Stimulated activated CD4-positive, alpha-beta T cell treated with anti-CD3 and anti-CD28 coated beads, Interleukin-4, amount 100 ng/mL, for 1 hour (primary cell): Measurements from ENCODE around the gene NR3C2.

Experiments used
- DNase-seq: peaks from one replicate; pipeline ENCODE4 v3.0.0-alpha.2; 2020

Gene NR3C2

DNA sequence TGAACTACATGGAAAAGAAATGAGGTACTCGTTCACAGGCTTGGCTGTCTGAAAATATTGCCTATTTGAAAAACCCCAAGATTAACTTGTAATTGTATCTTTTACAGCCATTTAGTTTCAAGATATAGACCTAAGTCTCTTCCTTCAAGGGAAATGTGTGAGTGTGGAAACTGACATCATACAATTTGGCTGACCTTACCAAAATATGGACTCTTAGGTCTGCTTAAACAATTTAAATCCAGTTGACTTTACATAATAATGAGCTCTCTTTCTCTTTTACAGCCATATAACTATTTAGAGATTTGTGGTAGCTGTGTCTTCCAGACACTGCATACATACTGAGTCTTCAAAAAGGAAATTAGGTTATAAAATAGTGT lies 186.9 kb downstream of the NR3C2 start:
- DNase-seq: no peak

GRCh38 chr4:148254621-148255343 lies 187.4 kb downstream of the NR3C2 start:
- no peak for DNase-seq

DNA sequence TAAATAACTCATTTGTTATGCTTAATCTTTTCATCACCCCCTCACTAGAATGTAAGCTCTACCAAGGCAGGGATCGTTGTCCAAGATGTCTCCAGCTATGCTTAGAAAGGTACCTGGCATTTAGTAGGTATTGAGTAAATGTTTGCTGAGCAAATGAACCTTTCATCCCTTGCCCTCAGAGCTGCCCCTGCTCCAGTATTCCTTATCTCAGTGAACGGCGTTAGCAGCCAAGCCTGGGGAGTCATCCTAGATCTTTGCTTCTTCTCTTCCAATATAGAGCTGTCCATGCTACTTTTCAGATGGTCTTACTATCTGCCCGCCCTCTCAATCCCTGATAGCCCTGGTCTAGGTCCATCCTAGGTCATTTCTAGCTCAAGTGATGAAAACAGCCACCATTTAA lies 188.4 kb downstream of the NR3C2 start:
- no peak for DNase-seq

DNA sequence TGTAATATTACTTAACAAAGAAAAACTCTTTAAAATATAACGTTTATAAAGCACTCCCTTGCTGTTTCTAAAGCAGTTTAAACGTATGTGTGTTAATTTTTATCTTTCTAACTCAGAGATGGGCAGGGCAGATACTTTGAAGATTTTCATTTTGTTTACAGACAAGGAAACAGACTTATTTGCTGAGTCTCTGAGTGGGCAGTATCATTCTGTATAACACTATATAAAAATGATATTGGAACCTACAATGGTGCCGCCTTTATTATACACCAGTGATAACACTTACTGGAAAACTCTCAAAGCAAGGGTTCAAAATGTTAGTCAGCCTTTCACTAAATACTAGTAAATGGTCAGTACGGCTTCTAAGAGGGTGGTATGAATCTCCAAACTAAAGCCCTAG lies 193.4 kb downstream of the NR3C2 start:
- no peak for DNase-seq

DNA sequence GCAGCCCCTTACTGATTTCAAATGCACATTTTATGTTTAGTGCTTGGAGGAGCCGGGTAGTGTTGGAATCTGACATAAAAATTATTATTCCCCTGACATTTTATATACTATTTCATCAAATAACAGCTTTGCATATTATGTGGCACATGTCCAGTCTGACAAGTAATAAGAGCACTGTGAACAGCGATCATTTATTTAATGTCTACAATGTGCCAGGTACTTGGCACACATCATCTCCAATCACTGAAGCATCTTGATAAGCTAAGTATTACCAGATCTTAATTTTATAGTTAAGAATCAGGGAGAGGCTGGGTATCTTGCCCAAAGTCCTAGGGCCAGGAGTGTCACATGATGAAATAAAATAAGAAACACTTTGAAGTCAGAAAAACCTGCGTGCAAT lies 197.2 kb downstream of the NR3C2 start:
- DNase-seq: no peak

- no peak for DNase-seq
Observed at GRCh38 chr4:148243837-148244236, 198.4 kb downstream of the NR3C2 start.

DNA sequence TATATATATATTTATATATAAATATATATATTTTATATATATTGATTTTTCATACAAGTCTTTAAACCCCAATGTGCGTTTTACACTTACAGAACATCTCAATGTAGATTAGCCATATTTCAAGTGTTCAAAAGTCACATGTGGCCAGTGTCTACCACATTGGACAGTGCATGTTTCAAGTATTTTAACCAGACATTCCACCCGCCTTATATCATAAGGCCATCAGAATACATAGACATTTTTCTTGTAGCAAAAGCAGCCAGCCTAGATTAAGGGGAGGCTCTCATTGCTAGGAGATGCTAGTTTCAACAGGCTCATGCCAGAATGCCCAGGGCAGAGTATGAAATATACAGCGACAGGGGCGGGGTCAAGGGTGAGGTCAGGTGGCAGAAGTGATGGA lies 202.0 kb downstream of the NR3C2 start:
- no peak for DNase-seq

DNA sequence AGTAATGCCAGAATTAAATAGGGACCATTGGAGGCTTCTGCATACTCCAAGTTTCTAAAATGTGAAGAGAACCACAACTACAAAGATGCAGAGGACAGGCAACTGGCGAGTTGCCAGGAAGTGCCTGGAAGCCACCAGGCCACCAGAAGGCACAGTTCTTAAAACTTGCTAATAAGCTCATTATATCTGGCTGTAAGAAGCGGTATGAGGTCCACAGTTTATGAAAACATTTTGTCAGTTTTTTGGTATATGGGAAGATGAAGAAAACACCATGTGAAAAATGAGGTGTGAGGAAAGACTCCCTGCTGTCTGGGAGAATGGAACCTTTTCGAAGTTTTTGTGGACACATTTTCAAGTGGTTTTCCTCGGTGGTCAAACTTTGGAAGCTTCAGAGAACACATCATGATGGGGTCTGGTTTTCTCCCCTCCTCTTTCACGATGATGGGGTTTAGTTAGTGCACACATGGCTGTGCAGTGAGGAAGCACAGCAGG lies 202.7 kb downstream of the NR3C2 start:
- no peak for DNase-seq

DNA sequence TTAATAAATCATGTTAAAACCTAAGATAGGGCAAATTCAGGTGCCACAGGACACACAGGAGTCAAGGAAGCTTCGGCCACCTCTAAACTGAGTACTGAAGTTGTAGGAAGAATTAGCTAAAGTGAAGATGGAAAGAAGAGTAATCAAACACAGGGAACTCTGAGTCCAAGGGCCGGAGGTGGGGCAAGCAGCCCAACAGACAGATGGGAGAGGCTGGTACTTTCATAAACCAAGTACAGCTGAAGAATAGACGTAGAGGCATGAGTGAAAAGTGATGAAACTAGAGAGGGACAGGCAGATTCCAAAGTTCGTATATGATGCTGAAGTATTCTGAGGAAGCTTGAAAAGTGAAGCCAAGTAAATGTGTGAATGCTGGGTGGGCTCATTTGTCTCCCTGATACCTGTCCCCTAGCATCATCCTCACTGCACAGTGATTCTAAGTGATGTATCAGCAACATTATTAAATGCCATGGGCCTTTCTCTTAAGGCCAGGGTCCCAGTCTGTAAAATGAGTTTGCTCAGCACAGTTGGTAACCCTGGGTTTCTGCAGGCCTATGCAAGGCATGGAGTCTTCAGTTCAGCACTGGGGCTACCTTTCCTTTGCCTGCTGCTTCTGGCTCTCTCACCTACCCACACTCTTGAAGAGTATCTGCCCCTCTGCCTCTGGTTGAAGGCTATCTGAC lies 203.3 kb downstream of the NR3C2 start:
- DNase-seq: no peak

DNA sequence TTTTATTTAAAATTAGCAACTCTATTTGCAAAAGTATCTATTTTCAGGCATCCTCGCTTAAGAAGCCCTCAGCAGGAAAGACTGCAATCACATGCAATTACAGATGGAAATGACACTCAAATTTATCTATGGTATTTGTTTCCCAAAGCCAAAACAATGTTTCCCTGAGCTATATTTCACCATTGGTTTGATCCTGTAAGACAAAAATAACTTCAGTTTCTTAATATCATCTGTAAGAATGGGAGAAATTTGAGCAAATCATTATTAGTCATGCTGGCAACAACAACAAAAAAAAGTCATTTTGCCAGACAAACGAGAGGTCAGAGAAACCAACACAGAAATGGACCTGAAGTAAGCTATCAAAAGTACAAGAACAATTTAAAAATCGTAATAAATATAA lies 204.1 kb downstream of the NR3C2 start:
- no peak for DNase-seq

- no peak for DNase-seq
Observed at GRCh38 chr4:148235809-148236208, 206.4 kb downstream of the NR3C2 start.

DNA sequence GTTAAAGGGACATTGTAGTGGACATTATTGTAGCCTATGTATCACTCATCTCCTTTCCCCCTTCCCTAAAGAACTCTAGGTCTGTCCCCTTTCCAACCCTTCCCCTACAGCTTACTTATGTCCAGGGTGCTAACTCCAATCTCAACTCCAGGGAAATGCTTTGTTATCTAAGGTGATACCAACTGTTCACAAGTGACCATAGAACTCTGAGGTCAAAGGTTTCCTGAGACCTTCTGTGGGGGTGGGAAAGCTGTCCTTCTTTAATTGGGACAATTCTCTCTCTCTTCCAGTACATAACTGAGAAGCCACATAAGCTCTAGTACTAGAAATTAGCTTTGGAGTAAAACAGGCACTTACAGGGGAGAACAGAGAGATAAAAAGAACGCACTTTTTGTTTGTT lies 212.4 kb downstream of the NR3C2 start:
- no peak for DNase-seq

DNA sequence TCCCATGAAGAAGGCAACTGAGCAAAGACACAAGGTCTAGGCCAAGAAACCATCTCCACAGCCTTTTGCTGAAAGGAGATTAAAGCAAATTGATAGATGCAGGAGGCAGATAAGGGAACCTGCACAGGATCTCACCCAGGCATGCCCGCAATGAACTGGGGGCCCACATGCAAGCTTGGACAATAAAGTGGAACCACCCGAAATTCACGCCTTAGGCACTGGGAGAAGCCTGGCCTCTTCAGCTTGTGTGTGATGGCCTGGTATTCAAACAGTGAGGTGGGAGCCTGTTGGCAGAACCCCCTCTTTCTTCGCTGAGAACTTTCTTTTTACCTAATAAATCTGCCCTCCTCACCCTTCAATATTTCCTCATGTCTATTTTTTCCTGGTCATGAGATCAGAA lies 213.2 kb downstream of the NR3C2 start:
- no peak for DNase-seq

DNA sequence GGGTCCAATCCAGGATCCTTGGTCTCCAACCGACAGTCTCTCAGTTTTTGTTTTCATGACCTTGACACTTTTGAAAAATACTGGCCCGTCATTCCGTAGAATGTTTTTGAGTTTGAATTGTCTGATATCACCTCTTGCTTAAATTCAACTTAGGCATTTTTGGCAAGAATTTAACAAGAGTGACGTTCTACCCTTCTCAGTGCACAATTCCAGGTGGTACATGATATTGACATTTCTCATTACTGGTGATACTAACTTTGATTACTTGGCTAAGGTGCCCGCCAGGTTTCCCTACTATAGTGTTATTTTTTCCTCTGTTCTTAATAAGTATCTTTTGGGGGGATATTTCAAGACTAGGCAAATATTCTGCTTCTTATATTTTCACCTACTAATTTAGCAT lies 215.1 kb downstream of the NR3C2 start:
- no peak for DNase-seq

DNA sequence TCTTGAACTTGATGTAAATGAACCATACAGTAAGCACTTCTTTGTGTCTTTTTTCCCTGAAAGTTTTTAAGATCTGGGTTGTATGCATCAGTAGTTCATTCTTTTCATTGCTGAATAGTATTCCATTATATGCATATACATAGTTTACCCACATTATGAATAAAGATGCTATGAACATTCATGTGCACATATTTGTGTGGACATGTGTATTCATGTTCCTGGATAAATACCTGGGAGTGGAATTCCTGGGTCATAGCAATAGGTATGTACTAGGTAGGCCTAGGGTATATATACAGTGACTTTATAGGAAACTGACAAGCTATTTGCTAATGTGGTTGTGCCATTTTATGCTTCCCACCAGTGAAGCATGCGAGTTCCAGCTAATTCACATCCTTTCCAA lies 215.9 kb downstream of the NR3C2 start:
- no peak for DNase-seq

- no peak for DNase-seq
Observed at GRCh38 chr4:148225639-148226038, 216.6 kb downstream of the NR3C2 start.

- no peak for DNase-seq
Observed at GRCh38 chr4:148224476-148224875, 217.7 kb downstream of the NR3C2 start.

DNA sequence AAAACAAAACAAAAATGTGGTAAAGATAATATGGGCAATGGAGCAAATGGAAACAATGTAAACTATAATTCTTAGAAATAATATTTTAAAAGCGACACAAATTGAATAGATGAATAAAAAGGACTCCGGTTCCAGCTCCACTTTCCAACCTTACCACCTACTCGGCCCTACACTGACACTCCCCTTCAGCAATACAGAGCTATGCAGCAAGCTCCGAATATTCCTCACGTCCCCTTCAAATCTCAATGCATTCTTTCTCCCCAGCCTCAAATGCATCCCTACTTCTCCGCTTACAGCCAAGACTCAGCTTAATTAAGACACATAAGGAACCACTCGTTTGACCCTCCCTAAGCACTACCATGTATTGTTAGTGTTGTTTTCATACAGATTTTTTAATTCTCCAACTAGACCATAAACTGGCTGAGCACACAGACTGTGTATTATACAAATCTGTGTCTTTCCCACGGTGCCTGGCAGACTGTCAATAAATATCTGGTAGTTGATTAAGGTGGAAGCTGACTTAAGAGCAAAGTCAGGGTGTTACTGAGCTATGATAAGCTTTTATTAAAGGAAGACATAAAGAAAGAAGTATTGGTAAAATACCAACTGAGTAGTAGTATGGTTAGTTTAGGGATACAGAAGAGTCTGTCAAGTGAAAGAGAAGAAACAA lies 219.1 kb downstream of the NR3C2 start:
- no peak for DNase-seq

- no peak for DNase-seq
Observed at GRCh38 chr4:148216866-148217814, 225.1 kb downstream of the NR3C2 start.

DNA sequence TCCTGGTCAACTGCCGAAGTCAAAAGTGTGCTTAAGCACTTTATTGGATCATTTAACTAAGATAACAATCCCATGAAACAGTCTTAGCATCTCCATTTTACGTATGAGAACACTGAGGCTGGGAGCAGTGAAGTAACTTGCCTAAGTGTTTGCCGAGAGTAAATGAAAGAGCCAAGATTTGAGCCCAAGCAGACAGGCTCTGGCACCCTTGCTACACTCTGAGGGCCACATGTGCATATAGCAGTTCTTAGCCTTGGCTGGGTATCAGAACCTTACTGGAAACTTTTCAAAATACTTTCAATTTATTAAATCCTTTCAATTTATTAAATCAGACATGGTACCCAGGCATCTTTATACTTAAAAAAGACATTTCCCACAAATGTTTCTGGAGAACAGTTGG lies 225.9 kb downstream of the NR3C2 start:
- DNase-seq: no peak

DNA sequence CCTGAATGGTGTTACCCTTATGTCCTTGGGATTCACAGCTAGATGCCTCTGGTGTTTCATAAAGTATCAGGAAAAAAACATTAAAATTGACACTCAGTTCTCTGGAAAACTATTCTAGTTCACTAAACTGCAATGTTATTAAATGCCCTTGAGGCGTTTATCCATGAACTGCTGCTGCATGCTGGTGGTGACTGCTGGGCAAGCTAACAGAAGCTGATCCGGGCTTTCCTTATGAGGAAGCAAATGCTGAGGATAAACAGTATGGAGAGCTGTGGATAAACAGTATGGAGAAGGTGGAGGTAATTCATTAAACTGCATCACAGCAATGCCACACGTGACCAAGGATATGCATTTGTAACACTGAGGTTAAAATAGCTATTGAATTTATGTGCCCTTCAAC lies 227.0 kb downstream of the NR3C2 start:
- DNase-seq: no peak

DNA sequence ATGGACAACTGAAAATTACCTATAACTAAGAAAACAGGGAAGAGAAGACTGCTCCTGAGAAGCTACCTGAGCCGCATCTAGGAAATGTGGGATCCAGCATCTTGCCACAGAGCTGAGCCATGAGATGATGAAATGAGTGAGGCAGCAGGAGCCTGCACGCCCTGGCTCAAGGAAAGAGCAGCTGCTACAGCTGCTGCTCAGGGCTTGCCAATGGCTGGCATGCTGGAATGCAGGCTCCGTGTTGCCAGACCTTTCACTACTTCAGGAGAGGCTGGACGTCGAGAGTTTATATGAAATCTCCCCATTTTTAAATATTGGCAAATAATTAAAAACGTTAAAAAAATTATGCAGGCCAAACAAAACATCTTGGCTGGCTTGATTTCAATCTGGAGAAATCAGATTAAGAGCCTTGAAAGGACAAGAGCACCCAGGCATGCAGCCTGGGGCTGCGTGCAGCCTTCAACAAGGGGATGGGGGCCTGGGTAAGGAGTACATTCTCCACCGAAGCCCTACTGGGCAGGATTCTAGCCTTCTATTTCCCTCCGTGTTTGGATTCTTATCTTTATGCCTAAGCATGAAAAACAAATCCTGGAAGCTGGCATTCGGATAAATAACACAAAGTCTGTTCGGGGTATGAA lies 227.6 kb downstream of the NR3C2 start:
- no peak for DNase-seq

GRCh38 chr4:148211533-148211932 lies 230.7 kb downstream of the NR3C2 start:
- no peak for DNase-seq
